Amniotic stem cell (primary cell): Measurements from ENCODE around the gene HCN1.
"Not testable (repeated sequence)": the region's sequence is repeated elsewhere in the genome, so short reads cannot be mapped to it uniquely, and the experiment has no call there.

Experiments used
- DNase-seq: peaks from one replicate; lab custom pipeline; 2025; lab: John Stamatoyannopoulos, UW

Gene HCN1

DNA sequence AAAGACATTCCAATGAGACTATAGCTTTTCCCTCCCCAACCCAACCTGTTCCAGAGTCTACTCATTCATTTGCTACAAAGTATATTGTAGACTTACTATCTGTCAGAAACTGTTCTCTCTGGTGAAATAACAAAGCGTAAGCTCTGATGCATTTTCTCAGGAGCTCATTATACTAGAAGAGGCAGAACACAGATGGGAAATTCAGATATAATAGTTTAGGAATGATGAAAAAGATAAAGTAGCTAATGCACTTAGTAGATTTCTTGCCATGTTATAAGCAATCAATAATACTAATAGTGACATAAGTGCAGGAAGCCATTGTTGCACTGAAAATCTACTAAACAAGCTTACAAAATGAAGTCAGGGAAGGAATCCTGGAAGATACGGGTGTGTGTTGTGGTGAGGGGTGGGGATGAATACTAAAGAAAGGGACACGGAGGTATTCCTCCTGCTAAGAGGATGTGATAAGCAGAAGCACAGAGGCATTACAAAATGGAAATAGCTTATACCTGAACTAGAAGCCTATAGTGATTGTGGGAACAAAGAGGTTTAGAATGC, 78.2 kb downstream of the HCN1 start:
- DNase-seq: no peak

DNA sequence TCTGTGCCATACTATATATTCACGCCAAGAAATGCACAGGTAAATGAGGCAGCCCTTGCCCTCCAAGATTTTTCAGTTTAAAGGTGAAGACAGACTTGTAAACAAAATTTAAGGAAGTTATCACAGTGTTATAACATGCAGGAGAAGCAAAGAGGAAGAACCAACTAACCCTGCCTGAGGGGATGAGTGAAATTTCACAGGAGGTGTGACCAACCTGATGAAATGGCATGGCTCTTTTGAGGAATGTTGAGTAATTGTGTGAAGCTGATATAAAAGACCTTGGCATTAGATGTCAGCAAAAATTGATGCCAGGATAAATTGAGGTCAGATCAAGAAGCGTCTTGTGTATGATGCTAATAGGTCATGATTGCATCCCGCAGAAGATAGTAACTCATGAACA, 86.5 kb downstream of the HCN1 start:
- DNase-seq: no peak

DNA sequence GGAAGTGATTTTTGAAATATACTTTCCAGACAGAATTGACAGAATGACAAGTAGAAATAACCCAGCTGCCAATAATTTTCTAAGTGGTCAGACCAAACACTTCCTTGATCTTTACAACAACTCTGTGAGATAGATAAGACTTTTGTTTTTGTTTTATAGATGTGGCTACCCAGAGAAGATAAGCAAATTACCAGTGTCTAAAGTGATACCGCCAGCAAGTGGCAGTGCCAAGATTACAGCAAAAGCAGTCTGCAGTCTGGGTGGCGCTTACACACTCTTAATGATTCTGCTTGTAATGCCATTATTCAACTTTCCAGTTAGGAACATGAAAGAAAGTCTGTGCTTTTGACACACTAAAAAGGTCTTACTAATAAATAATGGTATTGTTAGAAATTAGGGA, 92.1 kb downstream of the HCN1 start:
- DNase-seq: no peak

DNA sequence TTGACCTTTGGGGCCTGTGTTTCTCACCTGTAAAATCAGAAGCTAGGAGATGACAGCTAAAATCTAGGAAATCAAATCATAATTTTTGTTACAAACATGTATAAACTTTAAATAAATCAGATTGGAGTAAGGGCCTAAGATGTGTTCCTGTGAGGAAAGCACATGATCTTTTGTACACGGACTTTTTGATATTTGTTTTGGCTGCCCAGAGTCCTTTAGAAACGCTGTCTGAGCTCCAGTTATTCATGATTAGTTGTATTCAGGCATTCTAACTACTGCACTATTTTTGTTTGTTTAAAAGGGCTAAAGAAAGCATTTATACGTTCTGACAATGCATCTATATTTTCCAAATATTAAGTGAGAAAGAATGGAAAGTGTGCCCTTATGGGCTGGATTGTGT, 94.8 kb downstream of the HCN1 start:
- DNase-seq: no peak

DNA sequence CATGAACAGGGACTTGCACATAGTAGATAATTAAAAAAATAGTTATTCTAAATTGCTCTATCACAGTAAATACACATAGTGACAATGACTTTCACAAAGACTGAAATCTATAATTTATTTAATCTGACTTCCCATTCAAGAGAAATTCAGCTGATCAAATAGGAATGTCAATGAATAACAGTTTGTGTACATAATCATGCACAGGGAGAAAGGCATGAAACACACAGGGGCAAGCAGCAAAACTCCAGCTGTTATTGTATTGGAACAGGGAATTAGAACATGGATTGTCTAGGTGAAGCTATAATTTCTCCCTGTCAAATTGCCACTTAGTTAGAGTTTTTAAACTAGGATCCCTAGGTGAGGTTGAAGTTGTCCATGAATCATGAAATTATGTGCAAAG, 99.9 kb downstream of the HCN1 start:
- DNase-seq: no peak

DNA sequence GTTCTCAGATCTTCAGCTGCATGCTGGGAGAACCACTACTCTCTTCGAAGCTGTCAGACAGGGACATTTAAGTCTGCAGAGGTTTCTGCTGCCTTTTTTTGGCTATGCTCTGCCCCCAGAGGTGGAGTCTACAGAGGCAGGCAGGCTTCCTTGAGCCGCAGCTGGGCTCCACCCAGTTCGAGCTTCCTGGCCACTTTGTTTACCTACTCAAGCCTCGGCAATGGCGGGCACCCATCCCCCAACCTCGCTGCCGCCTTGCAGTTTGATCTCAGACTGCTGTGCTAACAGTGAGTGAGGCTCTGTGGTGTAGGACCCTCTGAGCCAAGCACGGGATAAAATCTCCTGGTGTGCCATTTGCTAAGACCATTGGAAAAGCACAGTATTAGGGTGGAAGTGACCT, 110.2 kb downstream of the HCN1 start:
- DNase-seq: not testable (repeated sequence)

DNA sequence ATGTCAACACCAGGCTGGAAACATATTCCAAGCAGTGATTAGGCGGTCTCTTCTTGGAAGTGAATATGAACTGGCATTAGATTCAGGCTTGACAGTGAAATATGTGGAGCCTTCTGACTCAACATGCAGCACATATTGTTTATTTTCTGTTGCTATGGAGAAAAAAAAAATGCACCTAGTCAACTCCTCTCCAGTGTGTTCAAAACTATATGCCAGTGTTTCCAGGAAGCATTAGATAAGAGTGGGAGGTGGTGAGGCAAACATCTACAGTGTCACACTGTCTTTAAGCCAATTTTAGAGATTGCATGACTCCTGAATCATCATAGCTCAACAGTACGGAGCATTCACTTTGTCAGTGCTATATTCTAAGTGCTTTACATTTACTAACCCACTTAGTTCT, 117.9 kb downstream of the HCN1 start:
- DNase-seq: no peak

DNA sequence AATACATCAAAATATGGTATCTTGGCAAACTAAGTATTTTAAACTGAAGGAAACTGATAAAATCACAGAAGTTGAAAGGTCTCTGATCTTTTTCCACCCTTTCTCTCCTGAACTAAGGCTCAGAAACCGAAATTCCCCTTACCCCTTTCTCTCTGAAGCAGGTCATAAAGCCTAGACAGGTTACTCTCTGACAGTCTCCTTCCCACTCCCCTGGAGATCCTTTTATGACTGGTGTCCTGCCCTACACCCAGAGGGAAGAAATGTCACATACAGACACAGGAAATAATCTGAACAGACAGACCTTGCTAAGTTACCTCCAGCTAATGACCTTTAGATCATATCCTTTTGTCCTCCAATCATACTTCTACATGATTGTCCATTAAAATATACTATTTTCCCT, 127.4 kb downstream of the HCN1 start:
- DNase-seq: no peak

DNA sequence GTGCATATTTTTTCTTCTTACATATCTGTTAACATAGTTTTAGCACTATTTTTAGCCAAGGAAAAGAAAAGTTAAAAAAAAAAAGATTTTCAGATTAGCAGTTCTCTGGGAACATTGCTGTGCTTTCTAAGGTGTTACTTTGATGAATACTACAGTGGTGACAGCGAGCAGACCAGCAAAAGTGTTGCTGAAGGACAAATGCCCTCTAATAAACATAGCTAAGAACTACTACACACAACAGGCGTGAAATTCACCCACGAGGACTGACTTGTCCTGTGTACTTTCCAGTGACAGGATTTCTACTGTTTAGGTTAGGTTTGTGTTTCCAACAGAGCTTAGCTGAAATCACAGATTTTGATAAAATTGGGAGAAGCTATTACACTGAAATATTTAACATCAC, 153.8 kb downstream of the HCN1 start:
- no peak for DNase-seq

DNA sequence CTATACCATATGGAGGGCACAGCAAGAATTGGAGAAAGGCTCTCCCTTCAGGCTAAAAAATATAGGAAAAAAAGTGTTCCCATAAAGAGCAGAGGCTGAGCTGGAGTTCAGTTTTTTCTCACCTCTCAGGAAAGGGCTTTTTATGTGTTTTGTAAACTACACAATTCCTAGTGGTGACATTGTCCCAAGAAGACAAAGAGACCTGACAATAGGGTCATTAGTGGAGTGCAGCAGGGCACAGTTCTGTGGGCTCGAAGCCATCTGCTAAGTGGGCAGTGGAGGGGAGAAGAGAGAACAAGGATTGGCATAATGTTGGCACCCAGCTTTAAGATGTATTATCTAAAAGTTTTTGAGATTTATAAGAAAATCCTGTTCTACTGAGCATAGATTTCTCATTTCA, 162.5 kb downstream of the HCN1 start:
- DNase-seq: no peak

DNA sequence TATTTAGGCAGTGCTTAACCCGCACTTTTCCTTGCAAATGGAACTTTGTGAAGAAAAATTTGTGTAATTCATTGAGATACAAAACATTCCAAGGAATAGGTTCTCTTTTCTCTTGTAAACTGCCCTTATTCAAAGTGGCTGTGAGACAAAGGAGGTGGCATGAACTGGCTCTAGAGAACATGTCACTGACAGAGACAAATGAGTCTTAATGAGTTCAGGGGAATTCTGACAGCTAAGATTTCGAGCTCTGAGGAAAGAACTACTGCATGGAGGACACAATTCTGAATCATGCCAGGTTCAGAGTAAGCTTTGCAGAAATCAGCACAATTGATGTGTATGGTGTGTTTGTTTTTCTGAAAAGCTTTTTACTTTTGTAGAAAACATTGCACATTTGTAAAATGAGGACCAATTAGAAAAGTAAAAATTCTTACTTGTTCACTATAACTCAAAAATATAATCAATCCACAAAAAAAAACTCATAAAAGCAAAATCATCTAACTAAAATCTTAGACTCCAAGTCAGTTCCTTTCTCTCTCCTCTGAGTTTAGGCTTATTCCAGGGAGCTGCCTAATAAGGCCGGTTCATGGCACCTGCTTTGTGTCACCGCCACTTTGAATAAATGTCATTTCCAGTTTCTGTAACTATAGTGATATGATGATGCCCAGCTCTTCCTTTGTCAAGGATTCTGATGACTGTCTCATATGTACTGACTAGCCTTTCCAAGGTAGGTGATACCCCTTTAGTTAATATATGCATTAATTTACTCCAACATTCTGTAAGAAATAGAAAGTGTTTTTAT, 163.2 kb downstream of the HCN1 start:
- DNase-seq: no peak

DNA sequence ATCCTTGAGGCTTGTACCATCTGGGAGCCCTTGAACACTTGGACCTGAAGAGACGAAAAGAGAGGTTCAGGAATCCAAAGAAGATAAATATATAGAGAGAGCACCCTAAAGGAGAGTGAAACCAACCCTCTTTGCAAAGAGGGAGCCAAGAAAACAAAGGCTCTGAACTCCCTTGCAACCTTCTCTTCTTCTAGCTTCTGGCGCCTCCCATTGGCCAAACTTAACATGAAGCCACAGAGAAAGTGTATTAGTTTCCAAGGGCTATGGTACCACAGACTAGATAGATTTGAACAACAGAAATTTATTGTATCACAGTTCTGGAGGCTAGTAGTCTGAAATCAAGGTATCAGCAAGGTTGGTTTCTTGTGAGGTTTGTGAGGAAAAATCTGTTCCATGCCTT, 175.1 kb downstream of the HCN1 start:
- no peak for DNase-seq

DNA sequence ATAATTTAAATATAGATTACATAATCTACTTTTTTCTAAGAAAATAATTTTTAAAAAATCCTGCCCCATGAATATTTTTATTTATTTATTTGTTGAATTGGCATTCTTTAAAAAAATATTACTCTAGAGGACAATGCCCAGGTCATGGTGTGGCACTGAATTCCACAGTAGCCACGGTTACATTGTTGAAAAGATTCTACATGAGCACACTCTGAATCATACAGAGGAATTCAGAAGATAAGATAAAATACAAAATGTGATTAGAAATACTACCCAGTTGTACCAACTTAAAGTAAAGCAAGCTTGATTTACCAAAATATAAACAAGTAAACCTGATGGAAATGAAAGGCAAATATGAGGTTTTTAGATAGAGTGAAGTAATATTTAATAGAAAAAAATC, 183.7 kb downstream of the HCN1 start:
- DNase-seq: no peak

DNA sequence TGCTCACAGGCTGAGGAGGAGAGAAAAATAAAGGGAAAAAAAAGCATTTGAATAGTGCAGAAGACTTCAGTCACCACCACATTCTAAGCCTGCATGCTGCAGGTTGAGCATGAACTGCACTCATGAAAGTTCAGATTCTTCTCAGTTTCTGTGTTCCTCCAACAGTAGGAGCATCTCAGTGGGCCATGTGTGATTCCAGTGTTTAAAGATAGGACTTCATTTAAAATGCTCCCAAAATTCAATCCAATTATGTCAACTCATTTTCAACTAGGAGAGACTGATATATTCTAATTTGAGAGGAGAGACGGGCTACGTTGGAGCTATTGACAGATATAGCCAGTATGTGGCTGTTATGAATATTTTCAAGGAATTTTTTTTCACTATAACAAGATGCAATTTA, 186.8 kb downstream of the HCN1 start:
- DNase-seq: no peak

DNA sequence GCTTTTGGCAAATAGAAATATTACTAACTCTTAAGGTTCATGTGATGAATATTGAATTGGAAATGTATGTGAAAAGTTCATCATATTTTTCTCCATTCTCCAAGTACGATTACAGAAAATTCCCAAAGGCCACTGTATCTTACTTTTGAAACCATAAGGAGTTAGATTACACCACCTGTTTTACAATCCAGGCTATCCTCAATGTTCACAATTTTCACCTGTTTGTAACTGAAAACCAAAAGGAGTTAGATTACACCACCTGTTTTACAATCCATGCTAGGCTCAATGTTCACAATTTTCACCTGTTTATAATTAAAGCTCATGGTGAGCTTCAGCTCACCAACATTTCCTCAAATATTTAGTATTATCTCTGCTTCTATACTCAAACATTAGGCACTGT, 188.0 kb downstream of the HCN1 start:
- no peak for DNase-seq

DNA sequence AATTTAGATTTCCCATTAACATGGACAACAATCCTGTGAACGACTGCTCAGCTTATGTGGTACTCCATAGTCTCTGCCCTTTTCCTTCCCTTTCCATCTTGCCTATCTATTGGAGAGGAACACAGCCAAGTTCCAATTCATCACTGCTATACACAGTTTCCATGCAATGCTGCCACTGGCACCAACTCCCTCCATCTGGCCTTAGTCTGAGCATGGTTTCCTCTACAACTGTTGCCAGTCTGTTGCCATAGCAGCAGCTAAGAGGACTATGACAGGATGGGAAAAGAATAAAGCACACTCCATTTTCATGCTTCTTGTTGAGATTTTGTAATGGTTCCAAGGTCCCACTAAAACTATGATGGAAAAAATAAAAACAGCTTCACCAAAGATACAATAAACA, 189.0 kb downstream of the HCN1 start:
- no peak for DNase-seq

DNA sequence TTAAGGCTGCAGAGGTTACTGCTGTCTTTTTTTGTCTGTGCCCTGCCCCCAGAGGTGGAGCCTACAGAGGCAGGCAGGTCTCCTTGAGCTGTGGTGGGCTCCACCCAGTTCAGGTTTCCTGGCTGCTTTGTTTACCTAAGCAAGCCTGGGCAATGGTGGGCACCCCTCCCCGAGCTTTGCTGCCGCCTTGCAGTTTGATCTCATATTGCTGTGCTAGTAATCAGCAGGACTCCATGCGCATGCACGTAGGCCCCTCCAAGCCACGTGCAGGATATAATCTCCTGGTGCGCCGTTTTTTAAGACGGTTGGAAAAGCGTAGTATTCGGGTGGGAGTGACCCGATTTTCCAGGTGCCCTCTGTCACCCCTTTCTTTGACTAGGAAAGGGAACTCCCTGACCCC, 197.2 kb downstream of the HCN1 start:
- DNase-seq: not testable (repeated sequence)

DNA sequence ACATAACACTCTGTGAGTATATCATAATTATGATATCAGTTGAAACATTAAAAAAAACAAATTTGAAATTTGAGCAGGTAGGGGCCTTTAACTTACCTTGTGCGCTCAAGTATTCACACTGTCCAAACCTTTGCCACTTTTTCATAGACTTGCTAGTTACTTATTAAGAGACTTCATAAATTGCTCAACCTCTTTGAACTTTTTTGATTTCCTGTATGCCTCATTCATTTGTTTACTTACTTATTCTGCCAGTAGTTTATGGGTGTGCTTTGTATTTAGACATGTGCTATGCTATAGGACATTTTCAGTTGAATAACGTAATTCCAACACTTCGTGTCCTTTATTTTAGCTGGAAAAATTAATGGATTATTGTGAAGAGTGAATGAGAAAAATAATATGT, 204.8 kb downstream of the HCN1 start:
- DNase-seq: no peak

DNA sequence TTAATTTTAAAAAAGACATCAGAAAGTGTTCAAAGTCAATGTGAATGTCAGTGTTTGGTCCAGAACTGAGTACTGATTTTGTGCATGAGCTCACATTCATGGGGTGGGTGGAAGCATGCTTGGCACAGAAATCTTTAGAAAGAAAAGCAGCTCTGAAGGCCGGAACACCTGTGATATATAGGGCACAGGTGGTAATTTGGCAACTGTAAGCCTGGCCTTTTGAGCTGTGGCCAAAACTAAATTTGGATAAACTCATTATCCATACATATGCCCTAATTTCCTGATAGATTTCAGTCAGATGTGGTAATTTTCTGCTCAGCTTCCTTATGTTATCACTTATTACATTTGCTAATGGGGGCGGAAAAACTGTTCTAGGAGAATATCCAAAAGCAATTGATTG, 211.4 kb downstream of the HCN1 start:
- no peak for DNase-seq

DNA sequence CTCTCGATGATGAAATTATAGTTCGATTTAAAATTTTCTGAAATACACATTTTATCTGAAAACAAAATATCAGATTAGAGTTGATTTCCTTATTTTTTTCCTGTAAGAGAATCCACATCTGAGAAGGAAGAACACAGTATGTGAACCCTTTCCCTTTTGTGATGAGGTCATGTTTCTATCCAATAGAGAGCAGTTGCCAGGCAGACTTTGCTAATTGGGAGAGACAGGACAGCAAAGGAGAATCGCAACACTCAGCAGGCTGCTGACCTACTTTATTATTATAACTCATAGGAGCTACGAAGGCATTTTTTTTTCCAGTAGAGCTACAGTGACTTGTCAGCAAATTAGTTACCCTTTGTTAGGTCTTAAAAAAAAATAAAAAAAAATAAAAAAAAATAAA, 242.1 kb downstream of the HCN1 start:
- DNase-seq: no peak

DNA sequence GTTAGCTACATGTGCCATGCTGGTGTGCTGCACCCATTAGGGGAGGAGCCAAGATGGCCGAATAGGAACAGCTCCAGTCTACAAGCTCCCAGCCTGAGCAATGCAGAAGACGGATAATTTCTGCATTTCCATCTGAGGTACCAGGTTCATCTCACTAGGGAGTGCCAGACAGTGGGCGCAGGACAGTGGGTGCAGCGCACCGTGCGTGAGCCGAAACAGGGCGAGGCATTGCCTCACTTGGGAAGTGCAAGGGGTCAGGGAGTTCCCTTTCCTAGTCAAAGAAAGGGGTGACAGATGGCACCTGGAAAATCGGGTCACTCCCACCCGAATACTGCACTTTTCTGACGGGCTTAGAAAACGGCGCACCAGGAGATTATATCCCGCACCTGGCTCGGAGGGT, 251.3 kb downstream of the HCN1 start:
- not testable (repeated sequence) for DNase-seq

DNA sequence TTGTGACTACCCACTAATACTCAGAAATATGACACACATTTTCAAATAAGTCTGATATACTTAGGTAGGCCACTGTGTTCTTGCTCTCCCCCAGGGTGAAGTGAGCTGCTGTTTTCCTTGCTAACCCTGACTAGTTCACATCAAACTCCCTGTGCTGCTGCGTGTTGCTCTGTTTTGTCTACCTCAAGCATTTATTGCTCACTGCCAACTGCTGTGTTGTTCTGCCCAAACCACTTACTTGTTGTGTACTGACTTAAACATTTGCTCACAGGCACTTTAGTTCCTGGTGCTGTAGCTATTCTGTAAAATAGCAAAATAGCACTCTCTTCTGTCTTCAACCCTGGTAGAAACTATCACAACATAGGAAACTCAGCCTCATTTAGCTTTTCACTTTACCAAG, 255.7 kb downstream of the HCN1 start:
- no peak for DNase-seq

DNA sequence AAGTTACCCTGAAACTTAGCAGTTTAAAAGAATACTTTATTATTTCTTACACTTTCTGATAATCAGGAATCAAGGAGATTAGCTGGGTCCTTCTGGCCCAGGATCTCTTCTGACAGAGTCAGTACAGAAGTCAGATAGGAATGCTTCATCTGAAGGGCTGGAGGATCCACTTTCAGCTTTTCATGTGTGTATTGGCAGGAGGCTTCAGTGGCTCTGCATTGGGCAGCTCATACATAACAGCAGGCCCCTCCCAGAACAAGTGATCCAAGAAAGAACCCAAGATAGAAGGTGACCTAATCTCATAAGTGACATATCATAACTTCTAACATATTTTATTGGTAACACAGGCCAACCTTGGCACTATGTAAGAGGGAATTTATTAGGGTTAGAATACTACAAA, 258.4 kb downstream of the HCN1 start:
- DNase-seq: no peak

DNA sequence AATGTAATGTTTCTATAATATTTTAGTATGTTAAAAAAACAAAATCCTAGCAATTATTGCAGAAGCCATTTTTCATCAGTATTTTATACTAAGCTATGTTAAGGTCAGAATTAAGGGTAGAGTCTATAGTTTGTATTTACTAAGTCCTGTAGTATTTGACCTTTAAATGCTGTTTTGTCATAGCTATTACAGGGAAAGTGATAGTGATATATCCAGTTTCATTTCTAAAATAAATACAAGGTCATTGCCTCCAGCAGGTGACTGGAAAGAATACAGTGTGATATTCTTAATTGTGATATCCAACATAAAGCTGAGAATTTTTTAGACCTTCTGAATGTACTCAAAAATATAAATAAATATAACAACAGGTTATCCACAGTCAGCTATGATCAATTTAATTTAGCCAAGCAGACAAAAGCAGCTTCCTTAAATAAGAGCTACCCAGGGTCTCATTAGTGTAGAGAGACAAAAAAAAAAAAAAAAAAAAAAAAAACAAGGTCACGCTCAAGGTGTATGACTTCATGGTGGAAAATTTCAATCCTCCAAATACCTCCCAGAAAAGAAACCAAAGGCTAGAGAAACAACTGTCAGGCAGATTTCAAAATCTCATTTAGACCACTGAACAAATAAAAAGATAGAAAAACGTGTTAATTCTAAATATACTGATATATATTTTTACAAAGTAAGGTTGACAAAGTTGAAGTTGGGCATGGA, 278.7 kb downstream of the HCN1 start:
- DNase-seq: no peak
